GM12872 (cell line): ENCODE data around the gene SKIC8.

Experiments
- TF ChIP-seq, protein P1 (sequence below): IDR thresholded peaks from 3 replicates; pipeline ENCODE4 v1.5.1; 2011; ENCODE audit warnings: low read depth, mild to moderate bottlenecking, low read length, moderate library complexity; ENCODE audit not compliant: insufficient read depth

Gene SKIC8

DNA sequence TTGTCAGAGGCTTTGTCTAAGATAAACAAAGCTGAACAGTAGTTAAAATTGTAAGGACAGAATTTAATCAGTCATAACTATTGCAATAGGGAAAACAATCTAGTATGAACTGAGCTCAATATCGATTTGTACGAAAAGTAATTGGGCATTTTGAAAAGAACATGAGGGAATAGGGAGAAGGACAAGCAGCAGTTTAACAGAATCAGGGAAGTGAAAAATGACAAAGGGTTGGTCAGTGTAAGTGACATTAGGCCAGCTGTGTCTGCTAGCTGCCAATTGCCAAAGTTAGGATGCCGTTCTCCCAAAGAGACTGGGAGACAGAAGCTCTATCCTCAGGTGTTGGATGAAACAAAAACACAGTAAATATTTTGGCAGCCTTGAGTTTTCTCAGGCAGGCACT, 38.3 kb downstream of the SKIC8 start:
- TF ChIP-seq, protein P1, sequence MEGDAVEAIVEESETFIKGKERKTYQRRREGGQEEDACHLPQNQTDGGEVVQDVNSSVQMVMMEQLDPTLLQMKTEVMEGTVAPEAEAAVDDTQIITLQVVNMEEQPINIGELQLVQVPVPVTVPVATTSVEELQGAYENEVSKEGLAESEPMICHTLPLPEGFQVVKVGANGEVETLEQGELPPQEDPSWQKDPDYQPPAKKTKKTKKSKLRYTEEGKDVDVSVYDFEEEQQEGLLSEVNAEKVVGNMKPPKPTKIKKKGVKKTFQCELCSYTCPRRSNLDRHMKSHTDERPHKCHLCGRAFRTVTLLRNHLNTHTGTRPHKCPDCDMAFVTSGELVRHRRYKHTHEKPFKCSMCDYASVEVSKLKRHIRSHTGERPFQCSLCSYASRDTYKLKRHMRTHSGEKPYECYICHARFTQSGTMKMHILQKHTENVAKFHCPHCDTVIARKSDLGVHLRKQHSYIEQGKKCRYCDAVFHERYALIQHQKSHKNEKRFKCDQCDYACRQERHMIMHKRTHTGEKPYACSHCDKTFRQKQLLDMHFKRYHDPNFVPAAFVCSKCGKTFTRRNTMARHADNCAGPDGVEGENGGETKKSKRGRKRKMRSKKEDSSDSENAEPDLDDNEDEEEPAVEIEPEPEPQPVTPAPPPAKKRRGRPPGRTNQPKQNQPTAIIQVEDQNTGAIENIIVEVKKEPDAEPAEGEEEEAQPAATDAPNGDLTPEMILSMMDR = no peak

GRCh38 chr15:78260489-78260888, 38.9 kb downstream of the SKIC8 start:
- TF ChIP-seq, protein P1 = no peak

DNA sequence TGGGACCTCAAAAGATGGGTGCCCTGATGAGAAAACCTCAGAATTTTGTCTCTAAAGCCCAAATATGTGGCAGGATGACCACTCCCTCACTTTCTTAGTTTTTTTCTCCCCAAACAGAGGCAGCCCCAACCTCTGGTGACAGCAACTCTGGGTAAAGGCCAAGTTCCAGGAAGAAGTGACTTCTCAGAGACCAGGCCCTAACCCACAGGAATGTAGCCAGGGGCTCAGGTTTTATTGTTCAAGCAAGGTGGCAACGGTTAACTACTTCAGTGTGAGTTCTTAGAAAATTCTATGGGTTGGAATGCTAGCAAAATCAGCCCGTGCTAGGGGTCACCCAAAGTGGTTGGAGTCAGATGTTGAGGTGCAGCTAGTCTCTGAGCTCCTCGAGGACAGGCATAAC, 40.2 kb downstream of the SKIC8 start:
- TF ChIP-seq, protein P1 = no peak

DNA sequence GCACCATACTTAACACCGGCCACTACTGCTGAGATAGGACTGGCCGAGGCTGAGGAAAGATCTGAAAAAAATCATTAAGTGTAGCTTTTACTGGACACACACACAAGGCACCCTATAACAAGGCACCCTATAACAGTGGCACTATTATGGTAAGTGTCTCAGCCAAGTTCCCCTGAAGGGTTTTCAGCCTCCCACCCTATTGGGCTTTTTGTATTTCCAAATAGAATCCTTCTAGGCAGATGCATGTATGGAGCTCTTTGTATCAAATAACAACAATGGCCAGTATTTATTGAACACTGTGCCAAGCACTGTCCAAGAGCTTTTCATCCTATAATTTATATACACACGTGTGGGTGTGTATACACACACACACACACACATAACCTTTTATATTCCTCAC, 41.7 kb downstream of the SKIC8 start:
- TF ChIP-seq, protein P1 = no peak

- TF ChIP-seq, protein P1 = no peak
These were observed 43.4 kb downstream of the SKIC8 start for GRCh38 chr15:78256044-78256437.

DNA sequence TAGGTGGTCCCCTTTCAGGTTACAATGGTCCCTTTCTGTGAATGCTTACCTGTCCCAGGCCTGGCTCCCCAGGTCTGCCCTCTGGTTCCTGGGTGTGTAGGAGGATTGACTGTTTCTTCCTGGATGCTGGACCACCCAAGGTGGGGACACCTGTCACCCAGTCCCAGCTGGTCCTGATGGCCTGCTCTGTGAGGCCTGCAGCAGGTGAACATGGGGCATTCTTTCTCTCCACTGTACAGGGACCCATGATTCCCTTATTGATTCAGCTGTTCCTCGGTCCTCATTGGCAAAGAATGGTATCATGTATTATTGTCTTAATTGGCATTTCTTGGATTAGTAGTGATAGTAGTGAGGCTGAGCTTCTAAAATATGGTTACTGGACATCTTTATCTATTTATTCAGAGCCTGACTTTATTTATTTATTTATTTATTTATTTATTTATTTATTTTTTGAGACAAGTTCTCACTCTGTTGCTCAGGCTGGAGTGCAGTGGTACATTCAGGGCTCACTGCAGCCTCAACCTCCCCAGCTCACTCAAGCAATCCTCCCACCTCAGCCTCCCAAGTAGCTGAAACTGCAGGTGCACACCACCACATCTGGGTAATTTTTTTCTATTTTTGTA, 43.9 kb downstream of the SKIC8 start:
- TF ChIP-seq, protein P1 = no peak

- TF ChIP-seq, protein P1 = no peak
These were observed 48.3 kb downstream of the SKIC8 start for GRCh38 chr15:78251136-78251535.

- TF ChIP-seq, protein P1 = no peak
These were observed 50.3 kb downstream of the SKIC8 start for GRCh38 chr15:78249131-78249530.
